Activated naive CD8-positive, alpha-beta T cell (primary cell): ENCODE measurements around the gene PDGFC.

ENCODE experiments used
- H3K27ac Mint-ChIP-seq: one replicate; pipeline ENCODE4 v1.8.0; 2021; ENCODE audit warnings: mixed read lengths
- H3K27me3 Mint-ChIP-seq: one replicate; pipeline ENCODE4 v1.8.0; 2021; ENCODE audit warnings: mixed read lengths
- H3K36me3 Mint-ChIP-seq: one replicate; pipeline ENCODE4 v1.8.0; 2021; ENCODE audit warnings: mixed read lengths
- H3K4me1 Mint-ChIP-seq: one replicate; pipeline ENCODE4 v1.8.0; 2021; ENCODE audit warnings: low read depth, mixed read lengths
- H3K4me3 Mint-ChIP-seq: one replicate; pipeline ENCODE4 v1.8.0; 2021; ENCODE audit warnings: mild to moderate bottlenecking, mixed read lengths
- H3K9me3 Mint-ChIP-seq: one replicate; pipeline ENCODE4 v1.8.0; 2021; ENCODE audit warnings: low read depth, mixed read lengths

The PDGFC gene

DNA sequence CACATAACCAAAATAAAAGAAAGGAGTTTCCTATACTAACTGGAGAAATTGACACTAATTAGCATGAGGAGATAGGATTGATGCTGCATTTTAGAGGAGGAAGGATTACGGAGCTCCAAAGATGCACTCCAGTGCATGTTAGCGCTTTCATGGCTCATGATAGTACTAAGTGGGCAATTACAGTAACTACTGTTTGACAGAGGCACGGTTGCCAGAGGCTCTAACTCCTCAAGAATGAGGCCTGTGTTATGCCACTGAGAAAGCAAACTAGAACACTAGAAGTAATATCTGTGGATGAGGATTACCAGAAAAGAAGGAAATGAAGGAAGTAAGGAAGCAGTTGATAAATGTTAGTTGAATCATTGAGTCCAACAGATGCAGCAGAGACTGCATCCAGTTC lies 19.6 kb upstream of the PDGFC start:
- Mint-ChIP-seq H3K4me1 (no peaks in the 10 kb centered on the region), H3K4me3 (no peak overlapping the region), H3K36me3 (no peaks in the 10 kb centered on the region), H3K9me3 (peaks cover 8% of the 10 kb centered on the region), H3K27me3 (no peaks in the 10 kb centered on the region), H3K27ac (no peak overlapping the region)

- no peaks in the 10 kb centered on the region for H3K36me3 Mint-ChIP-seq
- no peaks in the 10 kb centered on the region for H3K4me1 Mint-ChIP-seq
- H3K9me3 Mint-ChIP-seq = peaks cover 4% of the 10 kb centered on the region
- H3K27me3 Mint-ChIP-seq = peaks cover 3% of the 10 kb centered on the region
- no peak overlapping the region for H3K4me3 Mint-ChIP-seq
- H3K27ac Mint-ChIP-seq = no peak overlapping the region
Measured at GRCh38 chr4:156983366-156983765, 11.8 kb upstream of the PDGFC start.

- Mint-ChIP-seq H3K4me1 (no peaks in the 10 kb centered on the region), H3K36me3 (no peaks in the 10 kb centered on the region), H3K27me3 (peaks cover 6% of the 10 kb centered on the region), H3K27ac (no peak overlapping the region), H3K9me3 (peaks cover 4% of the 10 kb centered on the region), H3K4me3 (no peak overlapping the region)
Measured at GRCh38 chr4:156981262-156981769, 9.7 kb upstream of the PDGFC start.

DNA sequence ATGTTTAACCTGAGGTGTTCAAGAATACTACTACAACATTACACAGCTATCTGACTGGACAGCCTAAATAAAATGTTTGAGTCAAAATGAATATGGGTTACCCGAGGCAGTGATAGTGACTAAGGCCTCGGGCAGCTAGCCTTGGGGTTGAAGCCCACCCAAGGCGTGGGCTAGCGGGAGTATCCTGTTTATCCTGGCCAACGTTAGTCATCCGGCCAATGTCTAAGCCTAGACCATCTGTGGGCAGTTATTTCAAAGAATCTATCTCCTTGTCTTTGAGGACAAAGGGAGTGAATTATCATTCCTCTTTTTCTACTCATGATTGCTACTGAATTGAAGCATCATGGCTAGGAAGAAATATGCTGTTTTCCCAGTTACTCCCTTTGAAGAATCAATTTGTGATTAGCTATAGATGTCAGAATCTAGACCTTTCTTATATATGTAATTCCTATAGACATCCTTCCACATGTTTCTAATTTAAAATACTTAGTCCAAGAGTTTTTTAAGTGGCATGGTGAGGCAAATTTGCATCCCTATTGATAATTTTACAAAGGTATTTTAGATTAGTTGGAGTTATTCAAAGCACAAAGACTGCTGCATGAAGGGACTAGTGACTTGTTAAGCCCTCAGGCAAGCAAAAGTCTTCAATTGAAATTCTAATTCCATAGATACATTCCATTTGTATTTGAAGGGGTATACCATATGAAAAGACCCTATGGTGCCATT lies 6.0 kb upstream of the PDGFC start:
- H3K36me3 Mint-ChIP-seq = no peaks in the 10 kb centered on the region
- peaks cover 20% of the 10 kb centered on the region for H3K27me3 Mint-ChIP-seq
- no peak overlapping the region for H3K27ac Mint-ChIP-seq
- H3K4me1 Mint-ChIP-seq = no peaks in the 10 kb centered on the region
- H3K4me3 Mint-ChIP-seq = no peak overlapping the region
- peaks cover 4% of the 10 kb centered on the region for H3K9me3 Mint-ChIP-seq

DNA sequence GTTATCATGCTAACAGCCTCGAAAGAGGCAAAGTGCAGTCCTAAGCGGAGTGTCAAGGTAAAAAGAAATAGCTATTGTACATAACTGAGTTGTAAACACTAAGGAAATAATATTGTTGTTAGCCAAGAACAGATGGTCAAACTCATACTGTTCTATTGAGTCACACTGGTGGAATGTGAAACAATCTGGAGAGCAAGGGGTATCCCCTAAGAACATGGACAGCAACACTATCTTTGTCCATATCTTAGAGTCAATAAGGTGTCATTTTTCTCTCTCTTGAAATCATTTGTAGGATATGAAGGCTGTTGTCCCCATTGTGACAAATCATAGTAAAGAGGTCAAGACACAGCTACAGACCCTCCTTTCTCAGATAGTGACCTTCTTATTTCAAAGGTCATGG lies 4.5 kb upstream of the PDGFC start:
- Mint-ChIP-seq H3K27me3 (peaks cover 20% of the 10 kb centered on the region), H3K36me3 (no peaks in the 10 kb centered on the region), H3K4me3 (no peak overlapping the region), H3K27ac (no peak overlapping the region), H3K9me3 (peaks cover 3% of the 10 kb centered on the region), H3K4me1 (no peaks in the 10 kb centered on the region)

DNA sequence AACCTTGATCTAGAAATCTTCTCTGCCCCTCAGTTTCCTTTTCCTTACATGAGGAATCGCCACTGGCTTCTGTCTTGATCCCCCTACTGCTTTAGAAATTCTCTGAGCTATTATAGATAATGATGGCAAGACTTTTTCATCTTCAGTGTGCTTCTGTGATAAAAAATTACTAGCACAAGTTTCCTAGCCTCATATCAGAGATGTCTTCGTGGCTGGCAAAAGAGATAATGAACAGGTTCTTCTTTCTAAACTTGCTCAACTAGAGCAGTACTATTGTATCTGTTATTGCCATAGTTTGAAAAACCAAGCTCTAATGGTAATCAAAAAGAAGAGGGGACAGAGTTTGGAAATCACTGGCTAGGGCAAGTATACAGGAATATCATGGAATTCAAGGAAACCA lies 4.1 kb upstream of the PDGFC start:
- Mint-ChIP-seq H3K4me1 (peaks cover 3% of the 10 kb centered on the region), H3K36me3 (no peaks in the 10 kb centered on the region), H3K9me3 (no peaks in the 10 kb centered on the region), H3K27ac (no peak overlapping the region), H3K4me3 (no peak overlapping the region), H3K27me3 (peaks cover 19% of the 10 kb centered on the region)

DNA sequence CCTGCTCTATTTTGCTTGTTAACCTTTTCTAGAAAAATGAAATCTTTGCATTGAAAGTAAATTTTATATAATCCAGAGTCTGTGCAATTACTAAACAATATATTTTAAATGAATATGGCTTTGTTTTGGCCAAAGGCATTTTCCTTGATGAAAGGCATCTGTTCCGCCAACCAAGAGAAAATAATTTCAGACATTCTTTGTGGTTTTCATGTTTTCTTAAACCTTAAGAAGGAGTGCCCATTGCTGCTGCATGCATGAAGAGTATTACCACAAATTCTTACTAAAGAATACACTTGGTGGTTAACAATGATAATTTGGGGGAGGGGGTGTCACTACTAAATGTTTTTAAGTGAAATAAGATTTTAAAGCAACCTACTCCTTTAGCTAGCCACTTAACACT lies 2.7 kb upstream of the PDGFC start:
- peaks cover 11% of the 10 kb centered on the region for H3K4me1 Mint-ChIP-seq
- H3K27ac Mint-ChIP-seq = no peak overlapping the region
- H3K4me3 Mint-ChIP-seq = no peak overlapping the region
- H3K27me3 Mint-ChIP-seq = peaks cover 31% of the 10 kb centered on the region
- H3K9me3 Mint-ChIP-seq = no peaks in the 10 kb centered on the region
- no peaks in the 10 kb centered on the region for H3K36me3 Mint-ChIP-seq

GRCh38 chr4:156972379-156973015 lies 898 bp upstream of the PDGFC start:
- Mint-ChIP-seq H3K4me3 (peak overlapping the region; percentile 41), H3K27me3 (peaks cover 47% of the 10 kb centered on the region), H3K9me3 (peaks cover 10% of the 10 kb centered on the region), H3K4me1 (peaks cover 11% of the 10 kb centered on the region), H3K36me3 (no peaks in the 10 kb centered on the region), H3K27ac (no peak overlapping the region)

GRCh38 chr4:156971165-156971675 lies 379 bp downstream of the PDGFC start:
- Mint-ChIP-seq H3K4me1 (peaks cover 11% of the 10 kb centered on the region), H3K36me3 (no peaks in the 10 kb centered on the region), H3K27me3 (peaks cover 51% of the 10 kb centered on the region), H3K27ac (no peak overlapping the region), H3K9me3 (peaks cover 10% of the 10 kb centered on the region), H3K4me3 (peak overlapping the region; percentile 59)

DNA sequence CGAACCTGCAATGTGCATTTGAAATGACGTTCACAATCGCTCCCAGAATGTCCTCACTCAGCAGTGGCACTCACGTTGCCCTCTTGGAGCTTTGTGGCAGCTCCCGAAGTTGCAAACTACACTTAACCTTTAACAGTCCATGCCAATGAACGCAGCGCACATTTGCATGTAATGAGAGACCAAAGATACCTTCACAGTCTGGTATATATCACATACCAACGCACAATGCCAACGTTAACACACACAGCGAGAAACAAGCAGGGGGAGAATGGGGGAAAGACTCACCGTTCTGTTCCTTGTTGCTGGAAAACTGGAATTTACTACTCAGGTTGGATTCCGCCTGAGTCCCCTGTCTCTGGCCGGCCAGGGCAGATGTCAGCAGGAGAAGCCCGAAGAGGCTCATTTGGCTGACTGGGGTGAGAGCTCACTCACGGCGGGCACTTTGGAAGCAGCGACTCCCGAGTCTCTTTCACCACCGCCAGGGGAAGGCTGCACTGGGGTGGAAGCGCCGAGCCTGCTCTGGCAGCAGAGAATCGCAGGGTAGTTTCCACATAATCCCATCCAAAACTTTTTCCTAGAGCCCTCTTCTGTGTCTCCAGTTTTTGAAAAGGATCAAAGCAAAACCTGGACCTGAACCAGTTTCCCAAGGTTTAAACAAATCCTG lies 966 bp downstream of the PDGFC start:
- Mint-ChIP-seq H3K4me1 (peaks cover 11% of the 10 kb centered on the region), H3K27me3 (peaks cover 53% of the 10 kb centered on the region), H3K36me3 (no peaks in the 10 kb centered on the region), H3K4me3 (peak overlapping the region; percentile 59), H3K9me3 (peaks cover 10% of the 10 kb centered on the region), H3K27ac (no peak overlapping the region)

DNA sequence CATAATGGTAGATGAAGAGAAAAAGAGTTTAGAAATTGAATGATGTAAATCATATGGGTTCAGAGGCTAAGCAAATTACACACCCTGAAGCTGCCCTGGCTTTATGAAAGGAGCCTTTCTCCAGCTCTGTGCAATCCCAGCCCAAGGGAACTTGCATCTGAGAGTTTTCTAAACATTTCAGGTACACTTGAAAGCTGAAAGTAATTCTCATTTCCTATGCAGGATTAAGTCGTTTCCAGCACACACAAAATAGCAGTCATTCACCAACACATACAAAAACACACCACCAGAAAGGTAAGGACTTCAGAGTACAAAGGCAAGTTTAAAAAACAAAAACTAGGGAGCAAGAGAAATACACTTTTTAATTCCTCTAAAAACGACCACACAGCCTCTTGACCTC lies 1.7 kb downstream of the PDGFC start:
- Mint-ChIP-seq H3K4me3 (peak overlapping the region; percentile 55), H3K9me3 (peaks cover 10% of the 10 kb centered on the region), H3K27me3 (peaks cover 50% of the 10 kb centered on the region), H3K27ac (no peak overlapping the region), H3K36me3 (no peaks in the 10 kb centered on the region), H3K4me1 (peaks cover 11% of the 10 kb centered on the region)

DNA sequence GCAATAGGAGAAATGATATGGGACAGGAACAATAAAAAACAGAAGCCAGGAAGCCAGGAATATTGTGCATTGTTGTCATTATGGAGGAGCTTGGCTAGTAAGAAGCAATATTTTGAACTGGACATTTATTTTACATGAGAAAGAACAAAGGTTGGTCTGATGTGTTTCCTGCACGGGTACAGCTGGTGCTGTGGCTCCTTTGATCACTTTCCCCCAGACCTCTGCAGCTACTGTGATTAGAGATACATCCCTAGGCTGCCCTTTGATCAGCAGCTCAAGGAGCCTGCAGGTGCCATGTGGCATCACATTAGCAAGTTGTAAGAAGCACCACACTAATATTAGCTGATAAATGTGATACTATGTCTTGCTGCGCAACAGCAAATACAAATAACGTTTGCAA lies 2.5 kb downstream of the PDGFC start:
- Mint-ChIP-seq H3K4me1 (peaks cover 11% of the 10 kb centered on the region), H3K9me3 (peaks cover 10% of the 10 kb centered on the region), H3K27ac (no peak overlapping the region), H3K27me3 (peaks cover 47% of the 10 kb centered on the region), H3K36me3 (no peaks in the 10 kb centered on the region), H3K4me3 (no peak overlapping the region)

- no peaks in the 10 kb centered on the region for H3K36me3 Mint-ChIP-seq
- H3K4me1 Mint-ChIP-seq = peaks cover 11% of the 10 kb centered on the region
- H3K9me3 Mint-ChIP-seq = peaks cover 10% of the 10 kb centered on the region
- H3K27ac Mint-ChIP-seq = no peak overlapping the region
- peaks cover 42% of the 10 kb centered on the region for H3K27me3 Mint-ChIP-seq
- no peak overlapping the region for H3K4me3 Mint-ChIP-seq
Measured at GRCh38 chr4:156968479-156968984, 3.1 kb downstream of the PDGFC start.

DNA sequence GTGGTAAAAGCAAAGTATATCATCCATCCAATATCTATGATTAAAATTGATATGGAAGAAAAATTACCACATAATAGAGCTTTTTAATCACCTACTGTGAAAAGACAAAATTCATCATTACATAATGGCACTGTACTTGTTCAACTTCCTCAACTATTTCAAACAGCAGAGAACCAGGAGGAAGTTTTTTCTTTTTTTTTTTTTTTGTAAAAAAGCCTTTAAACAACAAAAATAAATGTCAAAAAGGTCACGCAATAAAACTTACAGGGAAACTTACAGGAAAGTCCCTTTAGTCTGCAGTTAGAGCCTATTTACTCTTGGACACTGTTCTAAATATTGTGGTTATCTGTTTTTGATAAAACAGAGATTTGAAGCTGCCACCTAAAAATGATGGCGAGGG lies 4.8 kb downstream of the PDGFC start:
- Mint-ChIP-seq H3K4me3 (no peak overlapping the region), H3K4me1 (peaks cover 11% of the 10 kb centered on the region), H3K27me3 (peaks cover 39% of the 10 kb centered on the region), H3K36me3 (no peaks in the 10 kb centered on the region), H3K27ac (no peak overlapping the region), H3K9me3 (peaks cover 10% of the 10 kb centered on the region)

GRCh38 chr4:156963419-156963818 lies 8.2 kb downstream of the PDGFC start:
- Mint-ChIP-seq H3K36me3 (no peaks in the 10 kb centered on the region), H3K27ac (no peak overlapping the region), H3K27me3 (peaks cover 16% of the 10 kb centered on the region), H3K4me1 (no peaks in the 10 kb centered on the region), H3K9me3 (peaks cover 4% of the 10 kb centered on the region), H3K4me3 (no peak overlapping the region)
